Neural cell (in vitro differentiated cells): ENCODE results near the gene RTL3.

ENCODE experiments used
- EZH2 ChIP-seq: fragments of 200-600, 300-800 bp; shearing (Covaris generic), sonication (generic); IDR thresholded peaks from 2 replicates; pipeline ENCODE4 v1.6.1; 2014; ENCODE audit warnings: antibody characterized with exemption, low read length, borderline replicate concordance, mild to moderate bottlenecking; ENCODE audit not compliant: insufficient read depth, poor library complexity, severe bottlenecking
- RAD21 ChIP-seq: fragments of 450-650 bp; conservative IDR thresholded peaks from 2 replicates; pipeline ENCODE4 v1.6.1; 2014; ENCODE audit warnings: antibody characterized with exemption, mild to moderate bottlenecking, moderate library complexity
- TF ChIP-seq, protein P1 (sequence below): fragments of 450-650 bp; IDR thresholded peaks from 2 replicates; pipeline ENCODE4 v1.5.1; 2014; ENCODE audit warnings: antibody characterized with exemption, mild to moderate bottlenecking, moderate library complexity; ENCODE audit not compliant: poor library complexity, severe bottlenecking

DNA sequence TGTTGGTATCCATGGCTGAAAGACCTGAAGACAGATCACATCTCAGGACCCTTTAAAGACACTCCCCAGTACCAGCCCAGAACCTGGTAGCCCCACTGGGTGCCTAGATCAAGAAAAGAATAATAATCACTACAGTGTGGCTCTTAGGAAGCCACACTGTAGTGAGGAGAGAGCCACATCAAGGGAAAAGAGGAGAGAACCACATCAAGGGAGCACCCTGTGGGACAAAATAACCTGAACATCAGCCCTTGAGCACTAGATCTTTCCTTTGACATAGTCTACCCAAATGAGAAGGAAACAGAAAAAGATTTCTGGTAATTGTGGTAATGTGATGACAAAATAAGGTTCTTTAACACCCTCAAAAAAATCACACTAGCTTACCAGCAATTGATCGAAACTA is 15.3 kb downstream of the RTL3 start:
- TF ChIP-seq, protein P1, sequence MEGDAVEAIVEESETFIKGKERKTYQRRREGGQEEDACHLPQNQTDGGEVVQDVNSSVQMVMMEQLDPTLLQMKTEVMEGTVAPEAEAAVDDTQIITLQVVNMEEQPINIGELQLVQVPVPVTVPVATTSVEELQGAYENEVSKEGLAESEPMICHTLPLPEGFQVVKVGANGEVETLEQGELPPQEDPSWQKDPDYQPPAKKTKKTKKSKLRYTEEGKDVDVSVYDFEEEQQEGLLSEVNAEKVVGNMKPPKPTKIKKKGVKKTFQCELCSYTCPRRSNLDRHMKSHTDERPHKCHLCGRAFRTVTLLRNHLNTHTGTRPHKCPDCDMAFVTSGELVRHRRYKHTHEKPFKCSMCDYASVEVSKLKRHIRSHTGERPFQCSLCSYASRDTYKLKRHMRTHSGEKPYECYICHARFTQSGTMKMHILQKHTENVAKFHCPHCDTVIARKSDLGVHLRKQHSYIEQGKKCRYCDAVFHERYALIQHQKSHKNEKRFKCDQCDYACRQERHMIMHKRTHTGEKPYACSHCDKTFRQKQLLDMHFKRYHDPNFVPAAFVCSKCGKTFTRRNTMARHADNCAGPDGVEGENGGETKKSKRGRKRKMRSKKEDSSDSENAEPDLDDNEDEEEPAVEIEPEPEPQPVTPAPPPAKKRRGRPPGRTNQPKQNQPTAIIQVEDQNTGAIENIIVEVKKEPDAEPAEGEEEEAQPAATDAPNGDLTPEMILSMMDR, result no peak
- TF ChIP-seq RAD21 (no peak), EZH2 (no peak)
